ENCODE results near the gene ACAT1. TPM values are rescaled to one million over a fixed set of nuclear protein-coding genes. Genes with fewer than 3 reads are reported as not detected.

ACAT1 gene
- total and polyA plus RNA-seq, 10 of the 15 experiments (the other 5 are each of a cell fraction or from before 2014, with no cell fraction given) = 57.1 to 139 (median 91.2) TPM

DNA sequence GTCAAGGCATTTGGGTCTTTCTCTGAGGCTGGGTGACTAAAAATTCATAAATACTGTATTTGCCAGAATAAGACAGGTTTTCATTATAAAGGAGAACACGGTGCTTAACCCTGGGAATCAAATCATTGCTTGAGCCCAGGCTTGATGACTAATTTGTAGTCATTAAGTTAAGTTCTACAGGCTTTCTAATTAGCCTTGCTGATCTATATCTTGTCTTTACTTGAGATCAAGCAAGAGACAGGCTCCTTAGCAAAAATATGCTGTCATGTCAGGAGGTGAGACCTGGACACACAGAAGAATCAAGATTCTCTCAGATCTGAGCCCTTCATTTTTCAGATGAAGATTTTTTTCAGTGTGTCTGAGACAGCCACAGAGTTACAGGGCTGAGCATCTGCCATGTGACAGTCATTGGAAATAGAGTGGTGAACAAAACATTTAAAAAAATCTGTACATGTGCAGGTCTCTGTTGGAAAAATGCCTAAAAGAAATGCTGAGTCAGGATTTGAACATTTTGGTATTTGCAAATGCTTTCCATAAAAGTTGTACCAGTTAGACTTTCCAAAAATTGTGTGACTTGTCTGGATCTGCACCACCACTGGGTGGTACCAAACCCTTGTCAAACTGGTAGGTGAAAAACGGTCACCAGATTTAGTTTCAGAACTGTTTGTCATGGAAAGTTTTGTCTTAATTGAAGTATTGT is 14.6 kb downstream of the ACAT1 start (continued):
- TF ChIP-seq, protein P1, sequence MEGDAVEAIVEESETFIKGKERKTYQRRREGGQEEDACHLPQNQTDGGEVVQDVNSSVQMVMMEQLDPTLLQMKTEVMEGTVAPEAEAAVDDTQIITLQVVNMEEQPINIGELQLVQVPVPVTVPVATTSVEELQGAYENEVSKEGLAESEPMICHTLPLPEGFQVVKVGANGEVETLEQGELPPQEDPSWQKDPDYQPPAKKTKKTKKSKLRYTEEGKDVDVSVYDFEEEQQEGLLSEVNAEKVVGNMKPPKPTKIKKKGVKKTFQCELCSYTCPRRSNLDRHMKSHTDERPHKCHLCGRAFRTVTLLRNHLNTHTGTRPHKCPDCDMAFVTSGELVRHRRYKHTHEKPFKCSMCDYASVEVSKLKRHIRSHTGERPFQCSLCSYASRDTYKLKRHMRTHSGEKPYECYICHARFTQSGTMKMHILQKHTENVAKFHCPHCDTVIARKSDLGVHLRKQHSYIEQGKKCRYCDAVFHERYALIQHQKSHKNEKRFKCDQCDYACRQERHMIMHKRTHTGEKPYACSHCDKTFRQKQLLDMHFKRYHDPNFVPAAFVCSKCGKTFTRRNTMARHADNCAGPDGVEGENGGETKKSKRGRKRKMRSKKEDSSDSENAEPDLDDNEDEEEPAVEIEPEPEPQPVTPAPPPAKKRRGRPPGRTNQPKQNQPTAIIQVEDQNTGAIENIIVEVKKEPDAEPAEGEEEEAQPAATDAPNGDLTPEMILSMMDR (IDR thresholded peaks at IDR 0.05 in 2 of 3, conservative IDR thresholded peaks at IDR 0.05 in 1 of 3; ENCODE audit: control insufficient read depth in 2 of 3, extremely low read depth in 1 of 3, insufficient read depth in 1 of 3, low read depth in 3 of 3, low read length in 3 of 3) = peak; percentile 30 to 68 (median 35); a peak in 5 of 6 replicates
- TF ChIP-seq CBX5 (IDR thresholded peaks at IDR 0.05; ENCODE audit: low read depth) (no peak), CHD4 (IDR thresholded peaks at IDR 0.05) (no peak), PRDM15 (CRISPR knock-in tag; IDR thresholded peaks at IDR 0.05) (no peak), ATF7 (IDR thresholded peaks at IDR 0.05; ENCODE audit: low read depth) (peak; percentile 38; the same call in 1 of the 2 replicates), CREM (IDR thresholded peaks at IDR 0.05; ENCODE audit: low read depth) (no peak), TARDBP (IDR thresholded peaks at IDR 0.05; ENCODE audit: borderline replicate concordance) (no peak)
